Head of caudate nucleus (tissue), 42 donors: ENCODE data around the gene CDC37.
A peak's percentile ranks its signal among the peaks of the same experiment; 100 is the strongest.

Source experiments
- DNase-seq, 42 donors: peaks; one replicate each; pipeline versions ENCODE4 v3.0.0 to v3.0.0-alpha.2; 2020 to 2021; ENCODE audit warnings: mixed read lengths in 7 of 42
- intact Hi-C: fragments of 100-400 bp; cut with DNase I; formaldehyde crosslinking; loops from one replicate; pipeline ENCODE4 v1.15.0; 2022

Gene CDC37

DNA sequence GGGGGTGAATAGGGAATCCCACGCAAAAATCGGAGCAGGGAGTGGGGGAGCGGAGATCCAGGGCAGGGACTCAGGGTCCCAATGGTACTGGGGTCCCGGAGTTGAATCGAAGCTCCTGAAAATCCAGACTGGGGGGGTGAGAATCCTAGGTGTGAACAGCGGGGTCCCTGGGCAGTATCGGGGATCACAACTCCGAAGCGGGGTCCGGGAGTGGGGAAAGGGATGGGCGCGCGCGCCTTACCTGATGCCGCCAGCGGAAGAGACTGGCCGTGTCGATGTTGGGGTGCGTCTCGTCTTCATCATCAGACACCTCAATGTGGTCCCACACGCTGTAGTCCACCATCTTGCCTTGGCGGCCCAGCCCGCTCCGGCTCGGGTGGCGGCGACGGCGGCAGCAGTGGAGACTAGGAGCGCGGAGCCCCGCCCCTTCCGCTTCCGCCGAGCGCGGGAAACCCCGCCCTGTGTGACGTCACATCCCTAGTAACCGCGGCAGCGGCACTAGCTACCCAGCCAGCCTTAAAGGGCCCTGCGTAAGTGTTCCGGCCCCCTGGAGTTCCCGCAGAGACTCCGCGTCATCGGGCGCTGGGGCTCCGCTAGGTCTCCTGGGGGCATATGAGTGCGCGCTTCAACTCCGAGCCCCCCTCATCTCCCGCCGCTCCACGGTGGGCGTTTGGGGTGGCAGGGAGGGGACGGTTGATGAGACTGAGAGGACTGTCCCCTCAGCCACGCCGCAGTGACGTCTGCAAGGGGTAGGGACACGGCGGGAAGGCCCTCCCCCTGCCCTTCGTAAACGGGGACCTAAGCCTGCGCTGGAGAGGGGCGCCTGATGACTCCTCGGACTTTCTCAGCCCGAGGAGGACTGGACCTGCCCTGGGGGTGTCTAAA lies at the start of gene CDC37:
CDC37 (minus strand) TSS at position 406 of the 885 bp plus-strand sequence; CDS start at position 343, 63 bp downstream.
- intact Hi-C loops: loop anchor here (10.0 kb wide), 1 partner anchor 161 kb away; the partner anchor contains the start of genes CDKN2D and KRI1
- peak; percentile 95 to 100 (median 98) for DNase-seq

DNA sequence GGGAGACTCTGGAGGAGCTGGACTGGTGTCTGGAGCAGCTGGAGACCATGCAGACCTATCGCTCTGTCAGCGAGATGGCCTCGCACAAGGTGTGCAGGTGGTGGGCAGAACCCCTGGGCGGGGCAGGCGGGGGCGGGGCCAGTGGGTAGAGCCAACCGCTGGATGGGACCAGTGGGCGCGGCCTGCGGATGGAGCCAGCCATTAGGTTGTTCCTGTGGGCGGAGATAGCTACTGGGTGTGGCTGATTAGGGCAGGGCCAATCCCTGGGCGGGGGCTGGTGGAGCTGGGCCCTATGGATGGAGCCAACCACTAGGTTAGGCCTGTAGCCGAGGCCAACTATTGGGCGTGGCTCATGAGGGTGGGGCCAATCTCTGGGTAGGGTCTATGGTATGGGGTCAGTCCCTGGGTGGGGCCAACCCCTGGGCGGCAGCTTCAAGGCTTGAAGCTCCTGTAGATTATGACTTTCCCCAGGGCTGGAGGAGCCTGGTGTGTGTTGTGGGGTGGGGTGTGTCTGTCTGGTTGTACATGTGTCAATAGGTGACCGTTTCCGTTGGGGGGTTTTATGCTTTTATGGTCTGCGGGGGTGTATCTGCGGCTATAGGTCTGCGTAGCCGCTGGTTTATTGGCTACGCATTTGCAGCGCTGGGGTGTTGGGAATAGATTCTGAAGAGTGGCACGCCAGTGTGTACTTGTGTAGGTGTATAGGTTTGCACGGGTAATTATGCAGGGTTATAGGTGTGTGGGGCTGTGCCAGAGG lies 47.7 kb upstream of the CDC37 start:
- no peak for DNase-seq
- intact Hi-C loops: no loop called here

DNA sequence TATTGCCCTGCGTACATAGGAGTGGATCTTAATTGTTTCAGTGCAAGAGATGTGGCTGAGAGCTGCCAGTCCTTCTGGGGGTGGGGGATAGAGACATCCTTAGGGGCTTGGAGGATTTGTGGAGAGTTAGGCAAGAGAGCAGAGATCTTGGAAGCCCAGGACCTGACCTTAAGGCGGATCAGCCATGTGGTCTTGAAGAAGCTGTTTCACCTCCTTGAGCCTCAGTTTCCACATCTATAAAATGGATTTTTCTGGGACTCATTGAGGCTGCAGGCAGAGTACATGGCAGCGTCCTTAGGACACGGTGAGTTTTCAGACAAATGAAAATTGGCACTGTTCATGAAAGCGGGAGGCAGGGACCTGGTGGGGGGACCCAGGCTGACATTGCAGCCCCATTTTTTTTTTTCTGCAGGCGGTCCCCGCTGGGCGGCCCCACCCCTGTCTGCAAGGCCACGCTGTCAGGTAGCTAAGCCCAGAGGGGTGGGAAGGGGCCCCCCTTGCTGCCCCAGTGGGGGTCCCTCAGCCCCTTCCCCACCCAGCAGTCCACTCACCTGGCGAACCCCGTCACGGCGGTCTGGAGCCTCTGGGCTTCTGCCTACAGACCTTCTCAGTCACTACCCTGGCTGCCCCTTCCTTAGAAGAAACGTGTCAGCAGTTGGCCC lies 47.0 kb upstream of the CDC37 start:
- intact Hi-C loops: no loop called here
- DNase-seq: no peak

DNA sequence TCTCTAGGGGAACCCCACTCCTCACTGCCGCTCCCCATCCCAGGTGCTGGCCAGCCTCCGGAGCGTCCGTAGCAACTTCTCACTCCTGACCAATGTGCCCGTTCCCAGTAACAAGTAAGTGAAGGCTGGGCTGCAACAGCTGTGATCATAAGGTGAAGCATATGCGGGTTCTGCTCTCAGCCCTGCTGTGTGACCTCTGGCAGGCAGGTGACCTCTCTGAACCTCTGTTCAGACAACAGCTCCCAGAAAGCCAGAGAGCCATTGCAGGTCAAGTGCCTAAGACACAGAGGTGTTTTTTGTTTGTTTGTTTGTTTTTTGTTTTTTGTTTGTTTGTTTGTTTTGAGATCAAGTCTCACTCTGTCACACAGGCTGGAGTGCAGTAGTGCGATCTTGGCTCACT lies 45.7 kb upstream of the CDC37 start:
- DNase-seq: no peak
- intact Hi-C loops: no loop called here

DNA sequence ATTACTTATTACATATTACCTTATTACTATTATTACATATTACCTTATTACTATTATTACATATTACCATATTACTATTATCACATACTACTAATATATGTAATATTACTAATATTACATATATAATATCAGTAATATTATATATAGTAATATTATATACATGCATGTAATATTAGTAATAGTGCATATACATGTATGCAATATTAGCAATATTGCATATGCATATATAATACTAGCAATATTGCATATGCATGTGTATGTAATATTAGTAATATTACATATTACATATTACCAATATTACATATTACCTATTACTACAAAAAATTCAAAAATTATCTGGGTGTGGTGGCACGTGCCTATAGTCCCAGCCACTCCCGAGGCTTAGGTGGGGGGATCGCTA lies 39.4 kb upstream of the CDC37 start:
- no peak for DNase-seq
- intact Hi-C loops: no loop called here

DNA sequence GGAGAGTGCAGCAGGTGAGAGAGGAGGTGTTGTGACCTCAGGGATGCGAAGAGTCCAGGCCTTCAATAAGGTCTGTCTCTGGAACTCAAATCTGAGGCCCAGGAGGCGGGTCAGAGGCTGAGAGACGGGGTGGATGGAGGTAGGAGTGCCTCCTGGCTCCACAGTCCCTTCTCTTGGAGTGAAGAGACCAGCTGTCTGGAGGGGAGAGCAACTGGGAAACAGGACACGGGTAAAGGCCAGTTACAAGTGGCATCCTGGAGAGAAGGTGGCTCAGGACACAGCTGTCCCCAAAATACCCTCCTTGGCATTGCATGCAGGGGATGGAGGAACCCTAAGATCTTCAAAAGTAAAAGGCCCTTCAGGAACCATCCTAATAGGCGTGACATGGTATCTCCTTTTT lies 36.2 kb upstream of the CDC37 start:
- intact Hi-C loops: no loop called here
- no peak for DNase-seq

DNA sequence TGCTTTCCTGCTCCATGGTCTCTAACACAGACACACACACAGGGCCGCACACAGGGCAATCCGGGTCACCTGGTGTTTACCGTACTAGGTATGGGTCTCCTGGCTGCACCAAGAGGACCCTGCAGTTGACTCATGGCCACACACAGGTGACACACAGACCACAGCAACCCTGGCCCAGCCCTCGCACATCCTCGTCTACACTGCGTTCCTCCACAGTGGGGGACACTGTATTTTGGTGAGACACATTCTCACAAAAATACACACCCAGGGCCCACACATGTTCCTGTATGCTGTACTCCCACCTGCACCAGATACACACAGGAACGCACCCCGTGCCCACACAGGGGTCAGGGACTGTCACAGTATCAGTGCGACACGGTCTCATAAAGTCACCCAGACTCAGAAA lies 29.8 kb upstream of the CDC37 start:
- intact Hi-C loops: no loop called here
- DNase-seq: peak in 32 of 42 donors; percentile 10 to 85 (median 60)

DNA sequence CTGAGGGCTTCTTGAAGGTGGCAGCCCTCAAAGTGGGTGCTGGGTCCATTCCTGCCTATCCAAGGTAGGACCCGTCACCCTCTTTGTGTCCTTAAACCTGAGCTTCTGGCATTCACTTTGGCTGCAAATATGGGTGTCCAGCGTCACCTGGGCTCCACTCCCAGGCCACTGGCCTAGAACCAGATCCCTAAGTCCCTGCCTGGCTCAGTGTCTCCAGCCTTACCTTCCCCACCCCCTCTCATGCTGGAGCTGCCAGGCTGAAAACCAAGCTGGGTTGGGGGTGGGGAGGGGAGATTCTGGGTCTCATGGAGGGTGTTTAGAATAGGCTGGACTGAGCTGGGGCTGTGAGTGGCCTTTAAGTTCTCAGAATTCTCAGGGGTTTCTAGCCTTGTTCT lies 29.4 kb upstream of the CDC37 start:
- intact Hi-C loops: no loop called here
- DNase-seq: no peak

DNA sequence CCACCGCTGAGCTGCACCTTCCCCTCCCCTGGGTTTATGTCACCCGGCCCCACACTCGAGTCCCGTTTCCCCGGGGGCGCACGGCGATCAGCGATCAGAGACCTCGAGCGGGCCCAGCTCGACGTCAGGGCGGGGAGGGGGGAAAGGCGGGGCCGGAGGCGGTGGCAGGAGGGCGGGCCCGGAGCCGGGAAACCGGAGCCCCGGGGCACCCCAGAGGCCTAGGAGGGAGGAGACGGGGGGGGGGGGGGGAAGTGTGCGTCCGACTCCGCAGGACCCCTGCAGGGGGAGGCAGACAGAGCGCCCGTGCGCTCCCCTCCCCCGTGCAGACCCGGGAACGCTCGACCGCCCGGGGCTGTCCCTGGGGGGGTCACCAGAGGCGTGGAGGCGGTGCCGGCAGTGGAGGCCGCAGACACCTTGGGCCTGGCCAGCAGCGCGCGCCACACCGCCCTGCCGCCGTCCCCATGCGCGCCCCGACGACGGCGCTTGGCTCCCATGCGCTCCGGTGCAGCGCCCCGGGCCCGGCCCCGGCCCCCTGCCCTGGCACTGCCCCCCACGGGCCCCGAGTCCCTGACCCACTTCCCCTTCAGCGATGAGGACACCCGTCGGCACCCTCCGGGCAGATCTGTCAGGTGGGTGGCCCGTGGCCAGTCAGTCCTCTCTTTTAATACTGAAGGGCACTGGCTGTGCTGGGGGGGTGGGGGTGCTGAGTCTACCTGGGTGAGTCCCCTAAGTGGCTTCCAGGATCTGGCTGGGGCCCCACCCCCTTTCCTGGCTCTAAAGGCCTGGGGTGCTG lies 28.8 kb upstream of the CDC37 start:
- DNase-seq: peak in 12 of 42 donors; percentile 9 to 70 (median 43)
- intact Hi-C loops: no loop called here

DNA sequence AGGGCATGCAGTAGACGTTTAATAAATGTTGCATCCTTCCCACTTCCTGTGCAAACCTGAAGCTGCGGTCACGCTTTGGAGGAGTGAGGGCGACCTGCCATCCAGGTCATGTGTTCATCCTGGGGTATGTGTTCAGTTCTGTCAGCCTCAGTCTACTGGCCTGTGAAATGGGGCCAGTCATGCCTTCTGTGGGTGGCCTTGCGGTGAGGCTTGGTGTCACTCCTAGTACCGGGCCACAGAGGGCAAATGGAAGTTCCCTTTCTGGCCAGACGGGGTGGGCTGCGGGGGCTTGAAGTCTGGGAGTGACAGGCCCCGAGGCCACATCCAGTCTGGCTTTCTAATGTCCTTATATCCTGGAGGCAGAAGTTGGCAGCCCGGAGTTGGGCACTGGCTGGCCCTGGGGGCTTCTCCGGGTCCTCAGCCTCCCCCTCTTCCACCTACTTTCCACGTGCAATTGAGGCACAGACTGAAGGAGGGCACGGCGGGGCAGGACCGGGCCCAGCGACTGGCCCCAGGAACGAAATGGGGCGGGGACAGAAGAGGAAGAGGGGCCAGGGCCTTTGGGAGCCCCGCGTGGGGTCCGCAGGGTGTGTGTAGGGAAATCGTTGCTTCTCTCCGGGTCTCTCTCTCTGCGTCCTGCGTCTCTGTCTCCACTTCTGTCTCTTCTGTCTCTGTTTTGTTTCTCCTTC lies 28.1 kb upstream of the CDC37 start:
- no peak for DNase-seq
- intact Hi-C loops: no loop called here

DNA sequence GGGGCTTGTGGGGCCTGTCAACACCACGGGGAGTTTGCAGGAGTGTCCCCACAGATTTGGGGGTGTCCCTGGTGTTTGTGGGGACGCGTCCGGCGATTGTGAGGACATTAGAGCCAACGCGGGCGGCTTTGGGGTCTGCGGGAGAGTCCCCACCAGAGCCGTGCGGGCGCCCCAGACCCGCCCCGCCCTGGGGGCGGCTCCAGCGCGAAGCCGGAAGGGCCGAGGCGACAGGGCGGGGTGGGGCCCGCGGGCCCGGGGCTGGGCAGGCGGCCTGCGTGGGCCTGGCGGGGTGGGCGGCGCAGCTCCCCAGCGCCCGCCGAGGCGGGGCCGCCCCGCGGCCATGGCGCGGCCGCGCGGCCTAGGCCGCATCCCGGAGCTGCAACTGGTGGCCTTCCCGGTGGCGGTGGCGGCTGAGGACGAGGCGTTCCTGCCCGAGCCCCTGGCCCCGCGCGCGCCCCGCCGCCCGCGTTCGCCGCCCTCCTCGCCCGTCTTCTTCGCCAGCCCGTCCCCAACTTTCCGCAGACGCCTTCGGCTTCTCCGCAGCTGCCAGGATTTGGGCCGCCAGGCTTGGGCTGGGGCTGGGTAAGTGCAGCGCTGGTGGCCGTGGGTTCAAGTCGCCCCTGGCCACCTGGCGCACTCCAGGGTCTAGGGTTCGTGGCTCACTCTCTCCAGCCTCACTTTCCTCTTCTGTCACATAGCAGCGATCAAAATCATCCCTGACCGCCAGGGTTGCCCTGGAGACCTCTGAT lies 27.3 kb upstream of the CDC37 start:
- DNase-seq: peak in 3 of 42 donors; percentile 13 to 33 (median 18)
- intact Hi-C loops: no loop called here

DNA sequence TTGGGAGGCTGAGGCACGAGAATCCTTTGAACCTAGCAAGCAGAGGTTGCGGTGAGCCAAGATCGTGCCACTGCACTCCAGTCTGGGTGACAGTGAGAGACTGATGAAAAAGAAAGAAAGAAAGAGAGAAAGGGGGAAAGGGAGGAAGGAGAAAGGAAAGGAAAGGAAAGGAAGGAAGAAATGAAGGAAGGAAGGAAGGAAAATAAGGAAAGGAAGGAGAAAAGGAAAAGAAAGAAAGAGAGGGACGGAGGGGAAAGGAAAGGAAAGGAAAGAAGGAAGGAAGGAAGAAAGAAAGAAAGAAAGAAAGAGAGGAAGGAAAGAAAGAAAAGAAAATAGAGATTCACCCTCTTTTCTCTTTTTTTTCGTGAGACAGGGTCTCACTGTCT lies 25.6 kb upstream of the CDC37 start:
- intact Hi-C loops: no loop called here
- DNase-seq: no peak

DNA sequence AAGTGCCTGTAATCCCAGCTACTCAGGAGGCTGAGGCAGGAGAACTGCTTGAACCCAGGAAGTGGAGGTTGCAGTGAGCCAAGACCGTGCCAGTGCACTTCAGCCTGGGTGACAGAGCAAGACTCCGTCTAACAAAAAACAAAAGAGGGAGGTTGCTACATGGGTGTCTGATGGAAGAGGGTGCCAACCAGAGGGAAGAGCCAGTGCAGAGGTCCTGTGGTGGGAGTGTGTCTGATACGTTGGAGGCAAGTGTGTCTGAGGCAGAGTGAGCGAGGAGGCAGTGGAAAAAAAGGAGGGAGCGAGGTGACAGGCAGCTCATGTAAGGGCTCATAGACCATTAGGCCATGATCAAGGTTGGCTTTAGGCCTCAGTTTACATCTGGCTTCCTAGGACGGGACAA lies 23.8 kb upstream of the CDC37 start:
- intact Hi-C loops: no loop called here
- no peak for DNase-seq

DNA sequence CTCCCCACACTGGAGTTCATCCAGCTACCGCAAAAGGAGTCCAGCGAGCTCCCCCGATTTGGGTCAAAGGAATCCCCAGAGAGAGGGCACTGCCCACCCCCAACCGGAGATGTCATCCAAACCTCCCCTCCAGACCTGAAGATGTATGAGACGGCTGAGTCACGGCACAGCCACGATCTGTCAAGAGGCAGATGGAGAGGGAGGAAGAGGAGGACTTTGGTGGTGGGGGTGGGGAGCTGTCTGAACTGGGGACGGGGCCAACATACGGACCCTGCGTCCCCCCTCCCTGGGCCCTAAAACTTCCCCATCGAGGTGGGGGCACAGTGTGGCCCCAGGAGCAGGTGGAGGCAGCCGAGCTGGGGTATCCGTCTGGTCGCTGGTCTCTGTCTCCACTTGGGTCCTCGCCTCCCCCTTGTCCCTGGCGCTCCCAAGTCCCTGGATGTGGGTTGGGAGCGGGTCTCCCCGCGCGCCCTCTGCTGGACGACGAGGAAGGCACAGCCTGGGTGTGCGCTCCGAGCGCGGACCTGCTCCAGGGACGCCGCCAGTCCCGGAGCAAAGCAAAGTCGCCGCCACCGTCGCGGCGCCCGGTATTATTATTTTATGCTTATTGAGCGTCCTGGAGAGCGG lies 20.8 kb upstream of the CDC37 start:
- intact Hi-C loops: no loop called here
- DNase-seq: peak; percentile 62 to 89 (median 80)

DNA sequence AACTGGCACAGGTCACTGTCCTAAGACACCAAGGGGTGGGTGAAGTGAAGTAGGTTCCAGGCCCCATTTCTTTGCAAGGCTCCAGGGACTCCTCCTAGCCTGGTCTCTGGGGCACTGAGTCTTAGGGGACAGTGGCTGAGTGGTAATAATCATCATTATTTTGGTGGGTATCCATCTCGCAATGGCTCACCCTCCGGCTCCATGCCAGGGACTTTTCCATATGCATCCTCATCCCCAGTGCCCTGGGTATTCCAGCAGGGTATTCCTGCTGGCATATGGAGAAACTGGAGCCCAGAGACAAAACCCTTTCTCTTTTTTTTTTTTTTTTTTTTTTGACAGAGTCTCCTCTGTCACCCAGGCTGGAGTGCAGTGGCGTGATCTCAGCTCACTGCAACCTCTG lies 19.5 kb upstream of the CDC37 start:
- intact Hi-C loops: no loop called here
- no peak for DNase-seq

DNA sequence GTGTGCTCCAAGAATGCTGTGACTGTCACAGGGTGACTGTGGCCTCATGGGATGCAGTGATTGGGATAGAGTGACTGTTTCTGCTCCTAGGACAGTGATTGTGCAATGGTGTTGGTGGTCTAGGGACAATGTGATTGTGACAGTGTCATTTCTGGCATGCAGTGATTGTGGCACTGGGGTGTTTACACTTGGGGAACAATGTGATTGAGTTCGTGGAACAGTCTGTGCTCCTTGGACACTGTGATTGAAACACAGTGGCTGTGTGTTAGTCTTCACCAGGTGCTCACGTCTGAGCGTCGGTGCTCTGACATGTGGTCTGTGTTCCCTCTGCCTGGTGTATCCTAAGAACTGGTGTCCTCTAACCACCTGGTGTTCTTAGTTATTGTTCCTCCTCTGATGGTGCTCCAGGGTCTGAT lies 18.7 kb upstream of the CDC37 start:
- DNase-seq: no peak
- intact Hi-C loops: no loop called here
